ENCODE measurements around the gene KLHL6. TPM values are rescaled to one million over a fixed set of nuclear protein-coding genes. Genes with fewer than 3 reads are reported as not detected.
"Not testable (repeated sequence)": the region's sequence is repeated elsewhere in the genome, so short reads cannot be mapped to it uniquely, and the experiment has no call there.

KLHL6 gene
- total RNA-seq, 1 donor from 2014 or later = 0.65 TPM

DNA sequence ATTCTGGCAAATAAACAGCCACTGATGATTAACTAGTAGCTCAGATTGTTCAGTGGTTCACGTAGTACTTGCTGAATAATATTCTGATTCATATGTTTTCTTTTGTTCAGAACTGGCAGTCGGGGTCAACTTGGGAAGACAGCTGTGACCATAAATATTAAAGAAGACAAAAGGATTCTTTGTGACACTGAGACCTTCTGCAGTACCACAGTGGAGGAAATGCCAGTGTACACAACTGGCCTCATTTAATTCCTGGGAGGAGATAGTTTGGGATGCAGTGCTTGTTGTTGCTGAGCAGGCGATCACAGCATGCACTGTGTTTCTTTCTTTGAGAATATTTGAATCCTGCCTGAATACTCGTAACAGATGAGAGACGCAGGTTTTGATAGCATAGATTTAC lies 100.4 kb downstream of the KLHL6 start:
- ATAC-seq = no peak
- no peak for DNase-seq (ENCODE audit: low spot score)

DNA sequence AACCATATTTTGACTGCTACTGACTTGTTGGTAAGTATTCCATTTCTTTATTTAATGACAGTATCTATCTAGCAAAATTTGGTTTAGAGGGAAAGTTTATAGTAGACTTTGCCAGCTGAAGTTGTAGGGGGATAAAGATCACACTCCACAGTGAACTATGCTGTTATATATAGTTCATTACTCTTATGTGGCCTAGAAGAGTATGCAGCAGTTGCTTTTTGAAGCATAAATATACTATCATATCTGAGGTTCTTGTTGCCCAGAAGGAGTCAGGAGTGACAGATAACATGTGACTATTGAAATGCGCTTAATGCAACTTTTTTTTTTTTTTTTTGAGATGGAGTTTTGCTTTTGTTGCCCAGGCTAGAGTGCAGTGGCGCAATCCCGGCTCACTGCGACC lies 101.4 kb downstream of the KLHL6 start:
- ATAC-seq = no peak
- no peak for DNase-seq (ENCODE audit: low spot score)

DNA sequence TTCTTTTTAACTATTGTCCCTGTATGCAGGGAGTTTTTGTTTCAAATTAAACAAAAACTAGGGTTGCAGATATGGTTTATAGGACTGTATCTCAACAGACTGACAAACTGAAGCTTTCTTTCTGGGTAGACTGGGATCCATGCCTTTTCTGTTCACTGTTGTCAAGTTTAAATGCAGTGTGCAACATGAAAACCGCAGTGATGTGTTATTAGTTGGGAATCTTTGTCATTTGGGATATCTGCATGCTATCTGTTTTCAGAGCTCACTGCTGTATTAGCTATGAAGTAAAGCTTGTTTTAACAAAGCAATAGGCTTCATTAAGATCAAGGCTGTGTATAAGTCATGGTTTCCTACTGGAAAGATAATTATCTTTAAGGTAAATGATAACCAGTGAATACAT lies 105.7 kb downstream of the KLHL6 start:
- no peak for DNase-seq (ENCODE audit: low spot score)
- no peak for ATAC-seq

DNA sequence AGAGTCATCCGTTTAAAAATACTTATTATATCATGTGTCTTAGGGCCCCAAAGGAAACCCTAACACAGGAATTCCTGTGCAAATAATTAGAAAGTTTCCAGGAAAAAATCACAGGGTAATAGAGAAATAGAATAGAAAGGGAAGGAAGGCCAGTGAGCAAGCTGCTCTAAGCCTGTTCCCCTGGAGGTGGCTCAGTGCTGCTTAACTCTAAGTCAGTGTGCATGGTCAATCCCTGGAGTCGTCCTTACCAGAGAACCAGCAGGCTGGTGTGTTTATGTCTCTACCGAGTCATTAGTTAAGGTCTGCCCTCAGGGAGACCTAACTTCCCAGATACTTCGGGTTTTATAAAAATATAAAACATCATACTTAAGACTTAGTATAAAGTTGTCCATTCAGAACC lies 106.1 kb downstream of the KLHL6 start:
- DNase-seq (ENCODE audit: low spot score) (no peak), ATAC-seq (peak; percentile 35)

DNA sequence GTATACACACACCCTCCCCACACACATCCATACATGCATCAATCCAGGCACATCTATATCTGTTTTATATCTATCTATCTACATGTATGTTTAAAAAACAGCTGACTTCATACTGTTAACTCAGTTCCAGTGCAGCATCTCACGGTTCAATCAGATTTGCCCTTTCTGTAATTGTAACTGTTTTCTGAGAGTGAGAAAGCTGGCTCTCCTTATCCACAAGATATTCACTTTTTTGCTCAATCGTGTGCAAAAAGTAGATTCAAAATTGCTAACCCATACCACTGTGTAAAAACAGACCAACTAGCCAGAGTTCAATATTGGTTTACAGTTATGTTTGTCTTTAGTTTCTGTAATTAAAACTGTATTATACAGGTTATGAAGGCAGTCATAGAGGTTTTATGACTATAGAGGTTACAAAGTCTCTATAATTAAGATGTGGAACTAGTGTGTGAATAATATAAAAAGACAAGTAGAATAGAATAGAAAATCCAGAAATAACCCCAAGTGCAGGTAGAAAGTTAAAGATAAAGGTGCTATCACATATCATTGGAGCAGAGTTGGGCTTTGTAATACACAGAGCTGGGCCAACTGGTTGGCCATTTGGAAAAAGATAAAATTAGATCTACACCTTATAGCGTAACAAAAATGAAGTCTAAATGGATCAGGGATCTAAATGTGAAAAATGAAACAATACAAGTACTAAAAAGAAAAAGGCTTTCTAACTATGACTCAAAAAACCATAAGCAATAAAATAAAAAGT lies 107.0 kb downstream of the KLHL6 start:
- ATAC-seq (no peak), DNase-seq (ENCODE audit: low spot score) (no peak)

DNA sequence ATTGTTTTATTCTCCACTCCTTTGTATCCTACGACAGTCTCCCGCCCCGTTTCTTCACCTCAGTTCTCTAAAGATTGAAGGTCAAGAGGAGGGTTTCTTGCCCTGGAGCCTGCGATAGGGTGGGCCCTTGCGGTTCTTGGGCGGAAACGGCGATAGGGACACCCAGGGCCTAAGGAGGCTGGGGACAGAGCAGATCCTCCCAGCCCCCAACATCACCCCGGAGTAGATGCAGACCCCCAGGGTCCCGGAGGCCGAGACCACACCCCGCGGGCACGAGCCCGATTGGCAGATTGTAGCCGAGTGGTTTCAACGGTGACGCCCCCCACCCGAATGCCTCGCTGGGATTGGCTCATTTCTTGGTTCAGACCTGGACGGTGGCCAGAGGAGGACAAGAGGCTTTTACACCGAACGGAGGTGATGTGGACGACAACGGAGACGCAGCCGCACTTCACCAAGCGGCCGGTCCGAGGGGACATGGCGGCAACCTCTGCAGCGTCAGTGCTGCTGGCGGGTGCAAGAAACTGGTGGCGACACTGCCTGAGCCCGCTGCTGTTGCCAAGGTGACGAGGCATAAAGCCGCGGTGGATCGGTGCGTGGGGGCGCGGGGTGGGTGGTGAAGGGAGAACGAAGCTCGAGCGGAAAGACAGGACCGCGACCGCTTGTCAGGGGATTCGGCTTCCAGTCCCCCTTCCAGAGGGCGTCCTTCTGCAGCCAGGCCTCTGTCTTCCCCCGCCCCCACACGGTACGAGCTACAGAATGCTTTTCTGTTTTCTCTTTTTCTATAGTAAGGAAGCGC lies 108.1 kb downstream of the KLHL6 start:
- ATAC-seq = peak; percentile 90

DNA sequence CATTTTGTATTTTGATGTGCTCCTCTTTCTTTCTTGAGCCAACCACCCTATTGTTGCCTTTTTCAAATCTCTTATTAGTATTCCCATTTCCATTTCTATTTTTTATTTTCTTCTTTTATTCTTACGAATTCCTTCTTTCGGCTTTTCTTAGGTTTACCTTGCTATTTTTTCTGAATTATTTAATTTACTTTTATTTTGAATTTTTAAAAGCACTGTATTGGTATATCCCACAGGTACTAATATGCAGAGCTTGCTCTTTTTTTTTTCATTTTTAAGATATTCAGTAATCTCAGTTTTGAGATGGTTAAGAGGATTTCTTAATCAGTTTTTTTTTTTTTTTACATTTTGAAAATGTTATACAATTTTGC lies 108.7 kb downstream of the KLHL6 start:
- no peak for DNase-seq (ENCODE audit: low spot score)
- ATAC-seq = no peak

More for the DNA sequence above, 108.1 kb downstream of the KLHL6 start:
- peak; percentile 84 for DNase-seq (ENCODE audit: low spot score)

DNA sequence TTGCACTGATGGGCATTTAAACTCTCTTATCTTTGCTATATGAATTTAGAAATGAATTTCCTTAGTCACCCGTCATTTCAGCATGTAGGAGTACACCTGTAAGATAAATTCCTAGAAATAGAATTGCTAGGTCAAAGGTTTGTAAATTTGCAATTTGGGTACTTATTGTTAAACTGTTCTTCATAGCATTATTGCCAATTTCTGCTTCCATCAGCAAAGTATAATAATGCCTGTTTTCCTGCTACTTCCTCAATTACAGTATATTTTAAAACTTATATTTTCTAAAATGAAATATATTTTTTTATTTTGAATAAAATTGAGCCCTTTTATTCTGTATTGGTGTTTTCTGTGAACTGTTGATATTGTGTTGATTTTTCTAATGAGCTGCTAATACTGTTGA lies 110.8 kb downstream of the KLHL6 start:
- ATAC-seq = no peak
- no peak for DNase-seq (ENCODE audit: low spot score)

DNA sequence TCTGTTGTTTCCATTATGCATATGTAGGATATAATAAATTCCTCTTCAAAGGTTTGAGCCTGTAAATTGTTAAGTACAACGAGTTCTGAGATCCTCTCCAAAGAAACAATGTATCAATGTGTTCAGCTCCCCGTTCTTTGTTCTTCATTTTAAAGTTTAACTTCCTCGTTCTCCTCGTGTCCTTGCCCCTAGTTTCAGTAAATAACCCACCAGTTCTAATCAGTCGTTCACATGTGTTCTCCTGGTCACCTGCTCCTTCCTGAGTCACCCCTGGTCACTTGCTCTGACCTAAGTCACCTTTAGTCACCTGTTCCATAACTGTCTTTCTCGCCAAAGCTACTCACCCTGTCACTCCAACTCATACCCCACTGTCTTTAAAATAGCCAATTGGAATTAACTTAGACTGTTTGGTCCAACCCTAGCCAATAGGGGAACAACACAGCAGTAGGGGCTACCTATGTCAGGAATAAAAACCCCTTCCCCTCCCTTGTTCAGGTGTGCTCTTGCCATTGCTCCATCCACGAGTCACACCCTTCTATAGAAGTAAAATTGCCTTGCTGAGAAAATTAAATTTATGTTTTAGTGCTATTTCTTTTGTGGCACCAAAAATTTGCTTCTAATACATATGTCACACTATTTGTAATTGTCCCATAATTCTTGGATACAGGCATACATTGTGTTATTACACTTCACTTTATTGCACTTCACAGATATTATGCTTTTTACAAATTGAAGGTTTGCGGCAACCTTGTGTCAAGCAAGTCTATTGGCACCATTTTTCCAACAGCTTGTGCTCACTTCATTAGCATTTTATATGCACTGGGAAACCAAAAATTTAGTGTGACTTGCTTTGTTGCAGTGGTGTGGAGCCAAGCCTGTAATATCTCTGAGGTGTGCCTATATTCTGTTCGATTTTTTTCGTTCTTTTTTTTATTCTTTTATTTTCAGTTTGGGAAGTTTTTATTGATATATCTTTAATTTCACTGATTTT lies 111.8 kb downstream of the KLHL6 start:
- no peak for DNase-seq (ENCODE audit: low spot score)
- no peak for ATAC-seq

DNA sequence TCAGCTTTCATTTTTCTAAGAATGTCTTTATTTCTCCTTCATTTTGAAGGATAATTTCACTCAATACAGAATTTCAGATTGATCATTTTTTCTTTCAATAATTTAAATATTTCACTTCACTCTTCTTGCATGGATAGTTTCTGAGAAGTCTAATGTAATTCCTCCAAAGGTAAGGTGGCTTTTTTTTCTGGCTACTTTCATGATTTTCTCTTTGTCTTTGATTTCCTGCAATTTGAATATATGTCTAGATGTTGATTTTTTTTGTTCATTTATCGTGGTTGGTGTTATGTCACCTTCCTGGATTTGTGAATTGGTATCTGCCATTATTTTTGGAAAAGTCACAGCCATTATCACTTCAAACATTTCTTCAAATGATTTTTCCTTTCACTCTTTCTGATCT lies 112.5 kb downstream of the KLHL6 start:
- ATAC-seq = no peak
- no peak for DNase-seq (ENCODE audit: low spot score)

DNA sequence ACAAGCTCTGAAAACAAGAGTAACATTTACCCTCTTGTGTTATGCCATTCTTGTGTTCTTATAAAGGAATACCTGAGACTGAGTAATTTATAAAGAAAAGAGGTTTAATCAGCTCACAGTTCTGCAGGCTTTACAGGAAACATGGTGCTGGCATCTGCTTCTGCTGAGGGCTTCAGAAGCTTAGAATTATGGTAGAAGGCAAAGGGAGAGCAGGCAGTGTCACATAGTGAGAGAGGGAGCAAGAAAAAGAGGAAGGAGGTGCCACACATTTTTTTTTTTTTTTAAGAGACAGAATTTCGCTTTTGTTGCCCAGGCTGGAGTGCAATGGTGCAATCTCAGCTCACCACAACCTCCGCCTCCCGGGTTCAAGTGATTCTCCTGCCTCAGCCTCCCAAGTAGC lies 115.0 kb downstream of the KLHL6 start:
- not testable (repeated sequence) for ATAC-seq; DNase-seq (ENCODE audit: low spot score)

DNA sequence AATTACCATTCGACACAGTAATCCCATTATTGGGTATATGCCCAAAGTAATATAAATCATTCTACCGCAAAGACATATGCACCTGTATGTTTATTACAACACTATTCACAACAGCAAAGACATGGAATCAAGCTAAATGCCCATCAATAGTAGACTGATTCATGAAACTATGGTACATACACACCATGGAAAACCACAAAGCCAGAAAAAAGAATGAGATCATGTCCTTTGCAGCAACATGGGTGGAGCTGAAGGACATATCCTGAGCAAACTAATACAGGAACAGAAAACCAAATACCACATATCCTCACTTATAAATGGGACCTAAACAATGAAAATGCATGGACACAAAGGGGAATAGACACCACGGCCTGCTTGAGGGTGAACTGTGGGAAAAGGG lies 116.0 kb downstream of the KLHL6 start:
- DNase-seq (ENCODE audit: low spot score) = no peak
- ATAC-seq = no peak

DNA sequence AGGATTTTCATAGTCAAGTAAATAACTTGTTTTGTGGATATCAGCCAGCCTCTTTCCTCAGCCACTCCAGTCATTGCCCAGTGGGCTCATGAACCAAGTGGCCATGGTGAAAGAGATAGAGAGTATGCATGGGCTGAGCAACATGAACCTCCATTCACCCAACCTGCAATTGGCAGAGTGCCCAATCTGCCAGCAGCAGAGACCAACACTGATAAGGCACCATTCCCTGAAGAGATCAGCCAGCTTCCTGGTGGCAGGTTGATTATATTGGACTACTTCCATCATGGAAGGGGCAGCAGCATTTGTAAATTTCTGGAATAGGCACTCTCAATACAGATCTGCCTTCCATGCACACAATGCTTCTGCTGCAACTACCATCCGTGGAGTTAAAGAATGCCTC lies 116.8 kb downstream of the KLHL6 start:
- DNase-seq (ENCODE audit: low spot score) = no peak
- ATAC-seq = peak; percentile 63

DNA sequence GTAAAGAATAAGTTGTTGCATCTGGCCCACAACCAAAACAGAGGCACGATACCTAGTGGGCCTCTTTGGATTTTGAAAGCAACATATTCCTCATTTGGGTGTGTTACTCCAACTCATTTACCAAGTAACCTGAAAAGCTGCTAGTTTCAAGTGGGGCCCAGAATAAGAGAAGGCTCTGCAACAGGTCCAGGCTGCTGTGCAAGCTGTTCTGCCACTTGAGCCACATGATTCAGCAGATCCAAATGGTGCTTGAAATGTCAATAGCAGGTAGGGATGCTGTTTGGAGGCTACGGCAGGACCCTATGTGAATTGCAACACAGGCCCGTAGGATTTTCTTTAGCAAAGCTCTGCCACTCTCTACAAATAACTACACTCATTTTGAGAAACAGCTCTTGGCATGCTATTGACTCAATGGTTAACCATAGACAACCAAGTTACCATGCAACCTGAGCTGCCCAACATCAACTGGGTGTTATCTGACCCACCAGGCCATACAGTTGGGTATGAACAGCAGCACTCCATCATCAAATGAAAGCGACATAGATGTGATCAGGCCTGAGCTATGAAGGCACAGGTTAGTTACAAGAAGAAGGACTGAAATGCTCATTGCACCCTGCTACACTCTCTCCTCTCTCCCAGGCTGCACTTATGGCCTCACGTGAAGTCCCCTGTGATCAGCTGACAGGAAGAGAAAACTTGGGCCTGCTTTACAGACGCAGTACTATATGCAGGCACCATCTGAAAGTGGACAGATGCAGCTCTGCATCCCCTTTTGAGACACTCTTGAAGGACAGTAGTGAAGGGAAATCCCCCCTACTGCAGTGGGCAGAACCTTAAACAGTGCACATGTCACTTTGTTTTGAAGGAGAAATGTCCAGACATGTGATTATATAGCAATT lies 117.6 kb downstream of the KLHL6 start:
- no peak for ATAC-seq

More for the DNA sequence above, 117.6 kb downstream of the KLHL6 start:
- DNase-seq (ENCODE audit: low spot score) = no peak

Other genes starting within 250 kb of the KLHL6 start
- 0.13 TPM for gene MCF2L2, start 127.1 kb downstream of the KLHL6 start, total RNA-seq
- gene KLHL24, start 79.9 kb upstream of the KLHL6 start, total RNA-seq = 32.4 TPM
- 4.9 TPM for gene YEATS2, start 142.1 kb upstream of the KLHL6 start, total RNA-seq

Data from left lobe of liver (tissue), 2 donors.